Liver (tissue), 9 donors: ENCODE results near the gene KIR3DL3. TPM values are rescaled to one million over a fixed set of nuclear protein-coding genes. Genes with fewer than 3 reads are reported as not detected.

Experiments
- DNase-seq: peaks from one replicate; pipeline ENCODE4 v3.0.0-alpha.2; 2017; ENCODE audit warnings: low spot score
- H3K27ac ChIP-seq, 2 donors: one replicate each; pipeline ENCODE4 v1.7.0; 2013; ENCODE audit warnings: inconsistent platforms in 2 of 2, low read length in 2 of 2, control low read depth in 1 of 2, low read depth in 1 of 2, mild to moderate bottlenecking in 1 of 2
- H3K27me3 ChIP-seq, 4 donors: one replicate each; pipeline versions ENCODE4 v1.6.1 to v1.7.0; 2013; ENCODE audit warnings: low read length in 3 of 4, inconsistent platforms in 1 of 4, mild to moderate bottlenecking in 1 of 4, moderate library complexity in 1 of 4; ENCODE audit not compliant: control insufficient read depth in 4 of 4, insufficient read depth in 4 of 4
- H3K36me3 ChIP-seq, 4 donors: one replicate each; pipeline versions ENCODE4 v1.6.1 to v1.7.0; 2013; ENCODE audit warnings: low read length in 3 of 4, mild to moderate bottlenecking in 3 of 4, low read depth in 1 of 4, moderate library complexity in 1 of 4; ENCODE audit not compliant: control insufficient read depth in 4 of 4, insufficient read depth in 3 of 4
- H3K4me1 ChIP-seq, 4 donors: one replicate each; pipeline versions ENCODE4 v1.6.1 to v1.7.0; 2013; ENCODE audit warnings: low read length in 3 of 4, mild to moderate bottlenecking in 3 of 4, moderate library complexity in 1 of 4; ENCODE audit not compliant: control insufficient read depth in 4 of 4, insufficient read depth in 4 of 4
- H3K4me3 ChIP-seq, 3 donors: one replicate each; pipeline versions ENCODE4 v1.6.1 to v1.7.0; 2013; ENCODE audit warnings: low read length in 3 of 3, control low read depth in 1 of 3, low read depth in 1 of 3, mild to moderate bottlenecking in 1 of 3
- H3K9ac ChIP-seq, 2 donors: one replicate each; pipeline ENCODE4 v1.7.0; 2013; ENCODE audit warnings: low read length in 2 of 2, mild to moderate bottlenecking in 2 of 2, moderate library complexity in 2 of 2, control low read depth in 1 of 2, low read depth in 1 of 2
- H3K9me3 ChIP-seq, 4 donors: one replicate each; pipeline versions ENCODE4 v1.6.1 to v1.7.0; 2013; ENCODE audit warnings: low read length in 3 of 4; ENCODE audit not compliant: control insufficient read depth in 4 of 4
- ATF3 ChIP-seq: IDR thresholded peaks from 2 replicates; pipeline ENCODE4 v1.6.1; 2016; ENCODE audit warnings: antibody characterized with exemption
- EGR1 ChIP-seq, 2 donors: IDR thresholded peaks; 2 replicates each; pipeline ENCODE4 v1.6.1; 2016 to 2018; ENCODE audit warnings: antibody characterized with exemption in 2 of 2, low read depth in 2 of 2
- FOXA1 ChIP-seq: IDR thresholded peaks from 2 replicates; pipeline ENCODE4 v1.6.1; 2016; ENCODE audit warnings: antibody characterized with exemption
- FOXA2 ChIP-seq: IDR thresholded peaks from 2 replicates; pipeline ENCODE4 v1.6.1; 2016; ENCODE audit warnings: antibody characterized with exemption
- GABPA ChIP-seq, 2 donors: IDR thresholded peaks in 1 of 2; conservative IDR thresholded peaks in 1 of 2; 2 replicates each; pipeline ENCODE4 v1.6.1; 2016; ENCODE audit warnings: antibody characterized with exemption in 2 of 2, mild to moderate bottlenecking in 1 of 2, moderate library complexity in 1 of 2
- HNF4A ChIP-seq, 2 donors: conservative IDR thresholded peaks; 2 replicates each; pipeline ENCODE4 v1.6.1; 2016; ENCODE audit warnings: antibody characterized with exemption in 2 of 2, mild to moderate bottlenecking in 2 of 2
- HNF4G ChIP-seq: IDR thresholded peaks from 2 replicates; pipeline ENCODE4 v1.6.1; 2016; ENCODE audit warnings: antibody characterized with exemption
- NR2F2 ChIP-seq: IDR thresholded peaks from 2 replicates; pipeline ENCODE4 v1.6.1; 2016; ENCODE audit warnings: antibody characterized with exemption
- RAD21 ChIP-seq, 2 donors: IDR thresholded peaks; 2 replicates each; pipeline ENCODE4 v1.6.1; 2016; ENCODE audit warnings: antibody characterized with exemption in 2 of 2, mild to moderate bottlenecking in 2 of 2
- RXRA ChIP-seq, 2 donors: IDR thresholded peaks; 2 replicates each; pipeline ENCODE4 v1.6.1; 2017 to 2018; ENCODE audit warnings: antibody characterized with exemption in 2 of 2, mild to moderate bottlenecking in 1 of 2
- SP1 ChIP-seq: IDR thresholded peaks from 2 replicates; pipeline ENCODE4 v1.6.1; 2018; ENCODE audit warnings: antibody characterized with exemption, mild to moderate bottlenecking
- TAF1 ChIP-seq: conservative IDR thresholded peaks from 2 replicates; pipeline ENCODE4 v1.6.1; 2016; ENCODE audit warnings: antibody characterized with exemption, mild to moderate bottlenecking
- YY1 ChIP-seq: IDR thresholded peaks from 2 replicates; pipeline ENCODE4 v1.6.1; 2016; ENCODE audit warnings: antibody characterized with exemption, mild to moderate bottlenecking
- WGBS: extraction: QIAGEN DNeasy Blood & Tissue Kit; methylation state at CpG from one replicate; pipeline ENCODE4 v1.1.7; 2013; 5-methylcytosine and 5-hydroxymethylcytosine counted together
- polyA plus RNA-seq, 2 donors: library from polyadenylated mRNA; stranded (reverse) in 1 of 2; unstranded in 1 of 2; fragments of 200-250 nt in 1 of 2; fragments of >200 nt in 1 of 2; fragmentation: Nextera tagmentation in 1 of 2; extraction: Ambion mirVana in 1 of 2; gene quantifications; one replicate each; pipeline versions ENCODE4 v1.2.1 to v1.2.3, GENCODE V29; 2013 to 2015
- total RNA-seq, 2 donors: library from RNA; depleted of rRNA; stranded (reverse); fragments of >200 nt; gene quantifications; one replicate each; pipeline ENCODE4 v1.2.3, GENCODE V29; 2014
- TF ChIP-seq, protein P1 (sequence below): IDR thresholded peaks from 2 replicates; pipeline ENCODE4 v1.6.1; 2016; ENCODE audit warnings: antibody characterized with exemption
- TF ChIP-seq, protein P2 (sequence below): fragments of 150-350 bp; IDR thresholded peaks from 2 replicates; pipeline ENCODE4 v1.5.1; 2017; ENCODE audit warnings: improper control_type of control experiment, low read depth, low read length; ENCODE audit not compliant: missing input control
- TF ChIP-seq, protein P3 (sequence below): IDR thresholded peaks from 2 replicates; pipeline ENCODE4 v1.6.1; 2016; ENCODE audit warnings: antibody characterized with exemption, mild to moderate bottlenecking
- TF ChIP-seq, protein P4 (sequence below): IDR thresholded peaks from 2 replicates; pipeline ENCODE4 v1.6.1; 2016; ENCODE audit warnings: antibody characterized with exemption
- donor health status: healthy.
- donor health status: healthy.
- donor health status: healthy.
- donor health status: healthy.
- donor health status: healthy.

Gene KIR3DL3
- total and polyA plus RNA-seq, 4 donors, result 0.05 TPM; not detected in 3

GRCh38 chr19:54707962-54708361 is 16.3 kb upstream of the KIR3DL3 start:
- 51% methylated on average over 4 of the region's 4 CpGs for WGBS
- no peak overlapping the region for H3K4me3 ChIP-seq
- TF ChIP-seq NR2F2, result no peak
- TF ChIP-seq, protein P1, sequence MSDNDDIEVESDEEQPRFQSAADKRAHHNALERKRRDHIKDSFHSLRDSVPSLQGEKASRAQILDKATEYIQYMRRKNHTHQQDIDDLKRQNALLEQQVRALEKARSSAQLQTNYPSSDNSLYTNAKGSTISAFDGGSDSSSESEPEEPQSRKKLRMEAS, result no peak
- no peak for TF ChIP-seq GABPA (IDR thresholded peaks at IDR 0.05 in 1 of 2, conservative IDR thresholded peaks at IDR 0.05 in 1 of 2)
- TF ChIP-seq RXRA (IDR thresholded peaks at IDR 0.05), result no peak
- TF ChIP-seq, protein P2, sequence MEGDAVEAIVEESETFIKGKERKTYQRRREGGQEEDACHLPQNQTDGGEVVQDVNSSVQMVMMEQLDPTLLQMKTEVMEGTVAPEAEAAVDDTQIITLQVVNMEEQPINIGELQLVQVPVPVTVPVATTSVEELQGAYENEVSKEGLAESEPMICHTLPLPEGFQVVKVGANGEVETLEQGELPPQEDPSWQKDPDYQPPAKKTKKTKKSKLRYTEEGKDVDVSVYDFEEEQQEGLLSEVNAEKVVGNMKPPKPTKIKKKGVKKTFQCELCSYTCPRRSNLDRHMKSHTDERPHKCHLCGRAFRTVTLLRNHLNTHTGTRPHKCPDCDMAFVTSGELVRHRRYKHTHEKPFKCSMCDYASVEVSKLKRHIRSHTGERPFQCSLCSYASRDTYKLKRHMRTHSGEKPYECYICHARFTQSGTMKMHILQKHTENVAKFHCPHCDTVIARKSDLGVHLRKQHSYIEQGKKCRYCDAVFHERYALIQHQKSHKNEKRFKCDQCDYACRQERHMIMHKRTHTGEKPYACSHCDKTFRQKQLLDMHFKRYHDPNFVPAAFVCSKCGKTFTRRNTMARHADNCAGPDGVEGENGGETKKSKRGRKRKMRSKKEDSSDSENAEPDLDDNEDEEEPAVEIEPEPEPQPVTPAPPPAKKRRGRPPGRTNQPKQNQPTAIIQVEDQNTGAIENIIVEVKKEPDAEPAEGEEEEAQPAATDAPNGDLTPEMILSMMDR, result no peak
- TF ChIP-seq RAD21 (IDR thresholded peaks at IDR 0.05), result no peak
- TF ChIP-seq FOXA2, result no peak
- no peak for TF ChIP-seq SP1
- TF ChIP-seq EGR1 (IDR thresholded peaks at IDR 0.05; ENCODE audit: low read depth in 2 of 2), result no peak
- TF ChIP-seq HNF4G, result no peak
- TF ChIP-seq, protein P3, sequence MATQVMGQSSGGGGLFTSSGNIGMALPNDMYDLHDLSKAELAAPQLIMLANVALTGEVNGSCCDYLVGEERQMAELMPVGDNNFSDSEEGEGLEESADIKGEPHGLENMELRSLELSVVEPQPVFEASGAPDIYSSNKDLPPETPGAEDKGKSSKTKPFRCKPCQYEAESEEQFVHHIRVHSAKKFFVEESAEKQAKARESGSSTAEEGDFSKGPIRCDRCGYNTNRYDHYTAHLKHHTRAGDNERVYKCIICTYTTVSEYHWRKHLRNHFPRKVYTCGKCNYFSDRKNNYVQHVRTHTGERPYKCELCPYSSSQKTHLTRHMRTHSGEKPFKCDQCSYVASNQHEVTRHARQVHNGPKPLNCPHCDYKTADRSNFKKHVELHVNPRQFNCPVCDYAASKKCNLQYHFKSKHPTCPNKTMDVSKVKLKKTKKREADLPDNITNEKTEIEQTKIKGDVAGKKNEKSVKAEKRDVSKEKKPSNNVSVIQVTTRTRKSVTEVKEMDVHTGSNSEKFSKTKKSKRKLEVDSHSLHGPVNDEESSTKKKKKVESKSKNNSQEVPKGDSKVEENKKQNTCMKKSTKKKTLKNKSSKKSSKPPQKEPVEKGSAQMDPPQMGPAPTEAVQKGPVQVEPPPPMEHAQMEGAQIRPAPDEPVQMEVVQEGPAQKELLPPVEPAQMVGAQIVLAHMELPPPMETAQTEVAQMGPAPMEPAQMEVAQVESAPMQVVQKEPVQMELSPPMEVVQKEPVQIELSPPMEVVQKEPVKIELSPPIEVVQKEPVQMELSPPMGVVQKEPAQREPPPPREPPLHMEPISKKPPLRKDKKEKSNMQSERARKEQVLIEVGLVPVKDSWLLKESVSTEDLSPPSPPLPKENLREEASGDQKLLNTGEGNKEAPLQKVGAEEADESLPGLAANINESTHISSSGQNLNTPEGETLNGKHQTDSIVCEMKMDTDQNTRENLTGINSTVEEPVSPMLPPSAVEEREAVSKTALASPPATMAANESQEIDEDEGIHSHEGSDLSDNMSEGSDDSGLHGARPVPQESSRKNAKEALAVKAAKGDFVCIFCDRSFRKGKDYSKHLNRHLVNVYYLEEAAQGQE, result no peak
- TF ChIP-seq ATF3, result no peak
- no peak for TF ChIP-seq TAF1
- TF ChIP-seq, protein P4, sequence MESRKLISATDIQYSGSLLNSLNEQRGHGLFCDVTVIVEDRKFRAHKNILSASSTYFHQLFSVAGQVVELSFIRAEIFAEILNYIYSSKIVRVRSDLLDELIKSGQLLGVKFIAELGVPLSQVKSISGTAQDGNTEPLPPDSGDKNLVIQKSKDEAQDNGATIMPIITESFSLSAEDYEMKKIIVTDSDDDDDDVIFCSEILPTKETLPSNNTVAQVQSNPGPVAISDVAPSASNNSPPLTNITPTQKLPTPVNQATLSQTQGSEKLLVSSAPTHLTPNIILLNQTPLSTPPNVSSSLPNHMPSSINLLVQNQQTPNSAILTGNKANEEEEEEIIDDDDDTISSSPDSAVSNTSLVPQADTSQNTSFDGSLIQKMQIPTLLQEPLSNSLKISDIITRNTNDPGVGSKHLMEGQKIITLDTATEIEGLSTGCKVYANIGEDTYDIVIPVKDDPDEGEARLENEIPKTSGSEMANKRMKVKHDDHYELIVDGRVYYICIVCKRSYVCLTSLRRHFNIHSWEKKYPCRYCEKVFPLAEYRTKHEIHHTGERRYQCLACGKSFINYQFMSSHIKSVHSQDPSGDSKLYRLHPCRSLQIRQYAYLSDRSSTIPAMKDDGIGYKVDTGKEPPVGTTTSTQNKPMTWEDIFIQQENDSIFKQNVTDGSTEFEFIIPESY, result no peak
- no peak for TF ChIP-seq YY1
- TF ChIP-seq HNF4A (conservative IDR thresholded peaks at IDR 0.05), result no peak
- no peak for TF ChIP-seq FOXA1
- no peaks in the 10 kb centered on the region for H3K27me3 ChIP-seq
- H3K27ac ChIP-seq, result no peak overlapping the region
- H3K36me3 ChIP-seq, result no peaks in the 10 kb centered on the region
- H3K9ac ChIP-seq, result no peak overlapping the region
- H3K4me1 ChIP-seq, result no peaks in the 10 kb centered on the region
- no peak for DNase-seq
- no peaks in the 10 kb centered on the region for H3K9me3 ChIP-seq

DNA sequence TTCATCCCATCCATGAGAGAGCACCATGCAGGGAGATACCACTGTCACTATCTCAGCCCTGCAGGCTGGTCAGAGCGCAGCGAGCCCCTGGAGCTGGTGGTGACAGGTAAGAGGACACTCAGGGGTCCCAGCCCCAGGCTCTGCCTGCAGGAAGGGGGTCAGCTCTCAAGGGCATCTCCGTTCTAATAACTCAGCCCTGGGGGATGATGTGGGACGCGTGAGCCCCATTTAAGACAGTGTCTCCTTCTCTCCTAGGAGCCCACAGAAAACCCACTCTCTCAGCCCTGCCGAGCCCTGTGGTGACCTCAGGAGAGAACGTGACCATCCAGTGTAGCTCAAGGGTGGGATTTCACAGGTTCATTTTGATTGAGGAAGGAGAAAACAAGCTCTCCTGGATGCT is 15.5 kb upstream of the KIR3DL3 start:
- TF ChIP-seq FOXA1 (no peak), HNF4G (no peak), NR2F2 (no peak), GABPA (IDR thresholded peaks at IDR 0.05 in 1 of 2, conservative IDR thresholded peaks at IDR 0.05 in 1 of 2) (no peak), SP1 (no peak), YY1 (no peak), ATF3 (no peak), RXRA (IDR thresholded peaks at IDR 0.05) (no peak), EGR1 (IDR thresholded peaks at IDR 0.05; ENCODE audit: low read depth in 2 of 2) (no peak)
- TF ChIP-seq, protein P4, result no peak
- DNase-seq, result no peak

More for the DNA sequence above, 15.5 kb upstream of the KIR3DL3 start:
- Histone ChIP-seq H3K9me3 (no peaks in the 10 kb centered on the region), H3K27me3 (no peaks in the 10 kb centered on the region), H3K36me3 (no peaks in the 10 kb centered on the region), H3K4me1 (no peaks in the 10 kb centered on the region), H3K27ac (no peak overlapping the region), H3K4me3 (no peak overlapping the region), H3K9ac (no peak overlapping the region)
- 80% methylated on average over 7 of the region's 7 CpGs for WGBS
